Pancreas (tissue), 10 donors: ENCODE measurements around the gene SP3. TPM values are rescaled to one million over a fixed set of nuclear protein-coding genes. Genes with fewer than 3 reads are reported as not detected.

Experiments used
- ATAC-seq, 4 donors: fragments of 200-7000 bp; cut with Tn5 transposase; one replicate each; pipeline versions ENCODE4 v1.8.0 to v1.9.1; 2020; ENCODE audit warnings: mild to moderate bottlenecking in 4 of 4, moderate library complexity in 4 of 4
- DNase-seq, 6 donors: peaks; one replicate each; pipeline ENCODE4 v3.0.0-alpha.2; 2020
- FAIRE-seq: peaks from 2 replicates; lab custom pipeline; 2012; peaks lifted over from hg19 to GRCh38; lab: Jason Lieb, UNC
- H3K27ac ChIP-seq, 4 donors: fragments of 200-600 bp; sonication (generic); 1 replicate in 3 of 4; 2 replicates in 1 of 4; pipeline versions ENCODE4 v1.5.0 to v1.8.0; 2020
- H3K27me3 ChIP-seq, 4 donors: fragments of 200-600 bp; one replicate each; pipeline ENCODE4 v1.8.0; 2021
- H3K36me3 ChIP-seq, 3 donors: fragments of 200-600 bp; sonication (generic) in 1 of 3; one replicate each; pipeline versions ENCODE4 v1.5.0 to v1.8.0; 2020 to 2021
- H3K4me1 ChIP-seq, 3 donors: fragments of 200-600 bp; one replicate each; pipeline ENCODE4 v1.8.0; 2021
- H3K4me3 ChIP-seq, 4 donors: fragments of 200-600 bp; sonication (generic) in 2 of 4; one replicate each; pipeline versions ENCODE4 v1.5.0 to v1.8.0; 2020 to 2021
- H3K9me3 ChIP-seq, 4 donors: fragments of 200-600 bp; one replicate each; pipeline ENCODE4 v1.8.0; 2021
- CTCF ChIP-seq, 4 donors: fragments of 200-600 bp; sonication (generic) in 3 of 4; IDR thresholded peaks; one replicate each; pipeline versions ENCODE4 v1.5.0 to v1.8.0; 2021; ENCODE audit warnings: antibody characterized with exemption in 4 of 4
- WGBS, 2 donors: extraction: QIAGEN DNeasy Blood & Tissue Kit; methylation state at CpG; one replicate each; pipeline ENCODE4 v1.1.7; 2013; 5-methylcytosine and 5-hydroxymethylcytosine counted together
- intact Hi-C, 3 donors: fragments of 100-400 bp; cut with DNase I; formaldehyde crosslinking; loops; one replicate each; pipeline versions ENCODE4 v1.11.1 to v1.14.2; 2022
- polyA plus RNA-seq, 2 donors: library from polyadenylated mRNA; stranded (reverse); fragments of 200-250 nt; gene quantifications; one replicate each; pipeline ENCODE4 v1.2.3, GENCODE V29; 2013
- total RNA-seq, 6 donors: library from RNA; stranded (reverse); fragmentation: NEBNext Ultra II Directional in 4 of 6; extraction: Animal tissue kit (Norgen Biotek cat#: 25700) in 4 of 6; gene quantifications; one replicate each; pipeline versions ENCODE4 v1.2.1 to v1.2.4, GENCODE V29; 2021 to 2023
- donor health status: healthy with polysubstance abuse.
- donor health status: DM: no; HTN: no; CAD: no; lungs with moderate emphysema.
- donor health status: DM: no; HTN: no; CAD: no.
- donor health status: control.
- donor health status: control.
- donor health status: Bipolar disorder and iron deficiency.
- donor health status: DM: yes; HTN: yes; CAD: no.
- donor health status: DM: no; HTN: no; CAD: no.
- donor health status: DM: no; HTN: no; CAD: no.
- donor health status: DM: yes; HTN: yes; CAD: no.

The SP3 gene
- total and polyA plus RNA-seq, 8 donors: 5.6 to 48.0 (median 27.6) TPM

- peaks cover 12 to 27% (median 13%) of the 10 kb centered on the region in 3 donors for H3K4me1 ChIP-seq
- H3K4me3 ChIP-seq: no peak overlapping the region
- H3K27me3 ChIP-seq: no peaks in the 10 kb centered on the region
- no peak overlapping the region for H3K27ac ChIP-seq
- FAIRE-seq (no peak), DNase-seq (no peak), ATAC-seq (no peak)
- H3K36me3 ChIP-seq: no peaks in the 10 kb centered on the region
- no peak for TF ChIP-seq CTCF (IDR thresholded peaks at IDR 0.05)
- no peaks in the 10 kb centered on the region for H3K9me3 ChIP-seq
- intact Hi-C loops: no loop called here
Observed at GRCh38 chr2:173926875-173927274, 38.3 kb downstream of the SP3 start.

GRCh38 chr2:173924285-173924684, 40.9 kb downstream of the SP3 start:
- Histone ChIP-seq H3K4me3 (no peak overlapping the region), H3K9me3 (no peaks in the 10 kb centered on the region), H3K27ac (no peak overlapping the region), H3K27me3 (no peaks in the 10 kb centered on the region), H3K4me1 (peaks cover 12 to 25% (median 13%) of the 10 kb centered on the region in 3 donors), H3K36me3 (no peaks in the 10 kb centered on the region)
- ATAC-seq (no peak), DNase-seq (no peak), FAIRE-seq (no peak)
- intact Hi-C loops: no loop called here
- TF ChIP-seq CTCF (IDR thresholded peaks at IDR 0.05): no peak
- 92 to 94% methylated on average over 2 of the region's 2 CpGs for WGBS, 2 donors

- peaks cover 12 to 25% (median 13%) of the 10 kb centered on the region in 3 donors for H3K4me1 ChIP-seq
- FAIRE-seq (no peak), ATAC-seq (no peak), DNase-seq (no peak)
- no peaks in the 10 kb centered on the region for H3K9me3 ChIP-seq
- no peak overlapping the region for H3K27ac ChIP-seq
- H3K27me3 ChIP-seq: no peaks in the 10 kb centered on the region
- H3K4me3 ChIP-seq: no peak overlapping the region
- peaks cover 0 to 4% (median 0%) of the 10 kb centered on the region in 3 donors for H3K36me3 ChIP-seq
- intact Hi-C loops: no loop called here
- TF ChIP-seq CTCF (IDR thresholded peaks at IDR 0.05): no peak
Observed at GRCh38 chr2:173922760-173923159, 42.4 kb downstream of the SP3 start.

GRCh38 chr2:173922068-173922467, 43.1 kb downstream of the SP3 start:
- Histone ChIP-seq H3K4me1 (peaks cover 12 to 25% (median 13%) of the 10 kb centered on the region in 3 donors), H3K27ac (no peak overlapping the region), H3K27me3 (no peaks in the 10 kb centered on the region), H3K9me3 (no peaks in the 10 kb centered on the region), H3K4me3 (no peak overlapping the region), H3K36me3 (peaks cover 0 to 4% (median 0%) of the 10 kb centered on the region in 3 donors)
- no peak for TF ChIP-seq CTCF (IDR thresholded peaks at IDR 0.05)
- ATAC-seq (no peak), FAIRE-seq (no peak), DNase-seq (no peak)
- intact Hi-C loops: no loop called here

DNA sequence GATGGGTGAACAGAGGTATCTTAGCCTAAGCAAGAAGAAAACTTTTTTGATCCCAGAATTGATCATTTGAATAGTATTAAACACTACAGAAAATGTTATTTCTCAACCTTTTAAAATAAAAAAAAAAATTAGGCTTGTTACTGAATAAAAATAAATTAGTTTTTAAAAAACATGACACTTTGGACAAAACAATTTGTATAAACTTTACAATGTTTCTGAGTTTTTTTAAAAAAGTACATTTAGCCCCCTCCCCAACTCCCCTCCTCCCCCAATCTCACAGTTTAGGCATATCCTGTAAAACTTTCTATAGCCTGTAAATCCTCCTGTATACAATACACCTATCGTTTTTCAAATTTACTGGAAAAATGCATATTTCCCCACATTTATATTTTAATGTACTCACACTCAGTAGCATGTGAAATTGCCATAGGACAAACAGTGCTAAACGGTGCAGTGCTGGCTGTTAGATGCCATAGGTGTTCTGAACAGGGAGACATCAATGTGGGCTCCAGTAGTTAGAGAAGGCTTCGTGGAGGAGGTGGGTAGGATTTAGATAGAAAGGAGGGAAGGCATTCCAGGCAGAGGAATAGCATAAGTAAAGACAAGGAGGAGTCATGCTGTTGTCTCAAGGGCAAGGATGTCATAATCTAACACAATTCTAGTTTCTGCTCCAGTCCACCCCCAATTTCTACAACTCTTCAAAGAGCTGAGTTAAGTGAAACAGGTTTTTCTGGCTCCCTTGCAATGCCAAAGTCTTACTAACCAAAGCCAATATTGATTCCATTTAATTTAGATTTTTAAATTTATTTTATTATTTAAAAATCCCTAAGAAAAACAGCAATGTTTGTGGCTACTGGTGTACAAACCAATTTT, 50.9 kb downstream of the SP3 start:
- Histone ChIP-seq H3K9me3 (no peaks in the 10 kb centered on the region), H3K27ac (no peak overlapping the region), H3K36me3 (peaks cover 0 to 18% (median 0%) of the 10 kb centered on the region in 3 donors), H3K4me3 (no peak overlapping the region), H3K27me3 (no peaks in the 10 kb centered on the region), H3K4me1 (peaks cover 0 to 10% (median 5%) of the 10 kb centered on the region in 3 donors)
- no peak for TF ChIP-seq CTCF (IDR thresholded peaks at IDR 0.05)
- DNase-seq: no peak
- intact Hi-C loops: no loop called here
- WGBS, 2 donors: 64 to 71% methylated on average over 3 of the region's 3 CpGs
- FAIRE-seq: no peak
- peak in 1 of 4 donors; percentile 36 for ATAC-seq
